Activated B cell treated with CpG ODN at 0.5 μM for 24 hours (primary cell): ENCODE results near the gene FERMT3. TPM values are rescaled to one million over a fixed set of nuclear protein-coding genes. Genes with fewer than 3 reads are reported as not detected.

Source experiments
- ATAC-seq: fragments of 200-7000 bp; cut with Tn5 transposase; one replicate; pipeline ENCODE4 v1.10.0; 2021; ENCODE audit warnings: low read depth, mild to moderate bottlenecking, moderate library complexity
- CTCF ChIA-PET: fragments of 350-600 bp; sonication (Branson Sonifier 250); formaldehyde crosslinking; loops from one replicate; lab custom pipeline; 2021; ENCODE audit warnings: antibody characterized with exemption; lab: Charles Lee
- POLR2A ChIA-PET: fragments of 350-600 bp; sonication (Branson Sonifier 250); formaldehyde crosslinking; loops from one replicate; lab custom pipeline; 2021; ENCODE audit warnings: antibody characterized with exemption; lab: Charles Lee
- DNase-seq: peaks from one replicate; pipeline ENCODE4 v3.0.0; 2022
- H3K27ac Mint-ChIP-seq: one replicate; pipeline ENCODE4 v1.8.0; 2020; ENCODE audit warnings: mixed read lengths
- H3K27me3 Mint-ChIP-seq: one replicate; pipeline ENCODE4 v1.8.0; 2021; ENCODE audit warnings: mixed read lengths
- H3K36me3 Mint-ChIP-seq: one replicate; pipeline ENCODE4 v1.8.0; 2021; ENCODE audit warnings: low read depth, mixed read lengths
- H3K4me1 Mint-ChIP-seq: one replicate; pipeline ENCODE4 v1.8.0; 2021; ENCODE audit warnings: mixed read lengths
- H3K4me3 Mint-ChIP-seq: one replicate; pipeline ENCODE4 v1.8.0; 2020; ENCODE audit warnings: mild to moderate bottlenecking, mixed read lengths
- H3K9me3 Mint-ChIP-seq: one replicate; pipeline ENCODE4 v1.8.0; 2020; ENCODE audit warnings: mixed read lengths
- CTCF ChIP-seq: fragments of 200-600 bp; IDR thresholded peaks from one replicate; pipeline ENCODE4 v1.8.0; 2022; ENCODE audit warnings: antibody characterized with exemption, mild to moderate bottlenecking
- intact Hi-C: fragments of 100-400 bp; cut with micrococcal nuclease; formaldehyde crosslinking; loops from one replicate; pipeline ENCODE4 v1.15.1; 2024
- total RNA-seq: library from RNA; stranded (reverse); gene quantifications from 2 replicates; pipeline ENCODE4 v1.2.3, GENCODE V29; 2022

Gene FERMT3
- total RNA-seq, 1 donor from 2014 or later: 169 TPM

- TF ChIP-seq CTCF: no peak
- no peaks in the 10 kb centered on the region for H3K36me3 Mint-ChIP-seq
- H3K27ac Mint-ChIP-seq: no peak overlapping the region
- ChIA-PET POLR2A (interaction anchor here (0.7 to 3.1 kb wide), 5 partner anchors 20 to 1429 kb away, joined by 3 to 28 read pairs (median 5); partner anchors contain the start of genes FERMT3, MARK2, PRDX5 and STIP1), CTCF (interaction anchor here (1.5 kb wide), 1 partner anchor 12 kb away, joined by 3 read pairs; no protein-coding TSS in a partner anchor)
- no peaks in the 10 kb centered on the region for H3K9me3 Mint-ChIP-seq
- DNase-seq (no peak), ATAC-seq (peak; percentile 20)
- no peaks in the 10 kb centered on the region for H3K27me3 Mint-ChIP-seq
- peaks cover 11% of the 10 kb centered on the region for H3K4me1 Mint-ChIP-seq
- intact Hi-C loops: loop anchor here (5.0 kb wide), 1 partner anchor 397 kb away; the partner anchor contains the start of gene ZFTA
- H3K4me3 Mint-ChIP-seq: peak overlapping the region; percentile 76
Observed at GRCh38 chr11:64164392-64165312, 41.9 kb upstream of the FERMT3 start.

- no peaks in the 10 kb centered on the region for H3K36me3 Mint-ChIP-seq
- peak; percentile 5 for ATAC-seq
- H3K9me3 Mint-ChIP-seq: no peaks in the 10 kb centered on the region
- no peak for DNase-seq
- TF ChIP-seq CTCF: no peak
- intact Hi-C loops: loop anchor here (5.0 kb wide), 1 partner anchor 398 kb away; the partner anchor contains the start of gene ZFTA
- ChIA-PET CTCF (no interaction called here), POLR2A (interaction anchor here (0.6 to 3.1 kb wide), 5 partner anchors 20 to 1428 kb away, joined by 3 to 28 read pairs (median 4); partner anchors contain the start of genes FERMT3, MARK2, PRDX5 and STIP1)
- H3K4me1 Mint-ChIP-seq: peaks cover 11% of the 10 kb centered on the region
- no peaks in the 10 kb centered on the region for H3K27me3 Mint-ChIP-seq
- H3K27ac Mint-ChIP-seq: no peak overlapping the region
- H3K4me3 Mint-ChIP-seq: peak overlapping the region; percentile 76
Observed at GRCh38 chr11:64165481-64165841, 41.1 kb upstream of the FERMT3 start.

- TF ChIP-seq CTCF: no peak
- no peaks in the 10 kb centered on the region for H3K27me3 Mint-ChIP-seq
- peak within 1 kb of the TSS; percentile 87 for H3K4me3 Mint-ChIP-seq
- H3K36me3 Mint-ChIP-seq: no peaks in the 10 kb centered on the region
- peak within 1 kb of the TSS; percentile 61 for H3K27ac Mint-ChIP-seq
- CTCF ChIA-PET: no interaction called here
- POLR2A ChIA-PET: interaction anchor here (0.6 to 3.1 kb wide), 7 partner anchors 19 to 522 kb away, joined by 3 to 28 read pairs (median 5); partner anchors contain the start of genes FERMT3, MARK2, PRDX5 and STIP1
- DNase-seq (peak; percentile 67), ATAC-seq (peak; percentile 89)
- intact Hi-C loops: loop anchor here (2.0 to 5.0 kb wide), 2 partner anchors 19 to 399 kb away; partner anchors contain the start of gene ZFTA
- peaks cover 11% of the 10 kb centered on the region for H3K4me1 Mint-ChIP-seq
- H3K9me3 Mint-ChIP-seq: no peaks in the 10 kb centered on the region
Observed at GRCh38 chr11:64165842-64166635, 40.5 kb upstream of the FERMT3 start, which contains the start of gene MACROD1. Gene MACROD1 (minus strand): TSS chr11:64166113. CDS start chr11:64165994, 119 bp downstream.

- Mint-ChIP-seq H3K36me3 (no peaks in the 10 kb centered on the region), H3K4me1 (peaks cover 5% of the 10 kb centered on the region), H3K27me3 (no peaks in the 10 kb centered on the region), H3K27ac (no peak overlapping the region), H3K9me3 (no peaks in the 10 kb centered on the region), H3K4me3 (no peak overlapping the region)
- intact Hi-C loops: no loop called here
- CTCF ChIA-PET: no interaction called here
- ATAC-seq (no peak), DNase-seq (no peak)
- TF ChIP-seq CTCF: no peak
- POLR2A ChIA-PET: interaction anchor here (0.9 kb wide), 1 partner anchor 15 kb away, joined by 3 read pairs; the partner anchor contains the start of gene STIP1
Observed at GRCh38 chr11:64170419-64170818, 36.1 kb upstream of the FERMT3 start.
